NCI-H774 (cell line): ENCODE data around the gene WDR31.
"Not testable (repeated sequence)": the region's sequence is repeated elsewhere in the genome, so short reads cannot be mapped to it uniquely, and the experiment has no call there.

Source experiments
- DNase-seq: peaks from one replicate; lab custom pipeline; 2025; lab: John Stamatoyannopoulos, UW

Gene WDR31

DNA sequence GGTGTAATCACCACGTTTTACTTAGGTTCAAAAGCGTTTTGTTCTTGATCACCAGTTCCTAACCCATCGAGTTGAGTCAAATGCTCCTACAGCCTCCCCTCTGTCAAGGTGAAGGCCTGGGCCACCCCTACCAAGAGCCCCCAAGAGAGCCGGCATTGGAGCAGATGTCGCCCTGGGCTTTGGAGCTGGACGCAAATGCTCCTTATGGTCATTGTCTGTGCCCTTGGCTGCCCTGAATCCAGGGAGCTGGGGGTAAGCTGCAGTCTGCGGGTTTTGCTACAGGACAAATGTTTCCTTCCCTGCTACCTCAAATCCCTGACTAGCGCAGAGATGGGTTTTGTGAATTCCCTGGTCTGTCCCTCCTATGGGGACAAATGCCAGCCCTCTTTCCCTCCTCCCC, 41.8 kb downstream of the WDR31 start:
- DNase-seq: no peak

GRCh38 chr9:113296796-113297558, 43.1 kb downstream of the WDR31 start:
- no peak for DNase-seq

DNA sequence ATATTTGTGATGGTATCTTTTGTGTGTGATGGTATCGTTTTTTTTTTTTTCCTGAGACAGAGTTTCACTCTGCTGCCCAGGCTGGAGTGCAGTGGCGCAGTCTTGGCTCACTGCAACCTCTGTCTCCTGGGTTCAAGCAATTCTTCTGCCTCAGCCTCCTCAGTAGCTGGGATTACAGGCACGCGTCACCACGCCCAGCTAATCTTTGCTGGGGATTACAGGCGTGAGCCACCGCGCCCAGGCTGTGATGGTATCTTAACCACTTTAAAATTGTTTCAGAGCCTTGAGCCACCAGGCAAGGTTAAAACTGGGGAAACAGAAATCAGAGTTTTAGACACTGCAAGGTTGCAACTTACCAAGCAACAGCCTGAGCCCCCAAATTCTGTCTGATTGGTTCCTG, 43.8 kb downstream of the WDR31 start:
- DNase-seq: not testable (repeated sequence)

DNA sequence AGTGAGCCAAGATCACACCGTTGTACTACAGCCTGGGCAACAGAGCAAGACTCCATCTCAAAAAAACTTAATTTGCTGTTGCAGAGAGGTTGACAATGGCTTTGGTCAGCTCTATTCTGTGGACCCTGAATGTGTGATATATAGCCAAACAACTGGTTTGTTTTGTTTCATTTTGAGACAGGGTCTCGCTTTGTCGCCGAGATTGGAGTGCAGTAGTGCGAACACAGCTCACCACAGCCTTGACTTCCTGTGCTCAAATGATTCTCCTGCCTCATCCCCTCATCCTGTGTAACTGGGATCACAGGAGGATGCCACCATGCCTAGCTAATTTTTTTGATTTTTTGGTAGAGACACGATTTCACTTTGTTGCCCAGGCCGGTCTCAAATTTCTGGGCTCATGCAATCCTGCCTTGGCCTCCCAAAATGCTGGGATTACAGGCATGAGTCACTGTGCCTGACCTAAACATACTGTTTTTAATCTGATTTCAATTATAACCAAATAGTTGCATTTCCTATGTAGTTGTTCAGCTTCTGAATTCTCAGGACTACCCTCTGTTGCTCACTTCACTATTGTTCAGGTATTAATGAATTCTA, 46.7 kb downstream of the WDR31 start:
- no peak for DNase-seq

DNA sequence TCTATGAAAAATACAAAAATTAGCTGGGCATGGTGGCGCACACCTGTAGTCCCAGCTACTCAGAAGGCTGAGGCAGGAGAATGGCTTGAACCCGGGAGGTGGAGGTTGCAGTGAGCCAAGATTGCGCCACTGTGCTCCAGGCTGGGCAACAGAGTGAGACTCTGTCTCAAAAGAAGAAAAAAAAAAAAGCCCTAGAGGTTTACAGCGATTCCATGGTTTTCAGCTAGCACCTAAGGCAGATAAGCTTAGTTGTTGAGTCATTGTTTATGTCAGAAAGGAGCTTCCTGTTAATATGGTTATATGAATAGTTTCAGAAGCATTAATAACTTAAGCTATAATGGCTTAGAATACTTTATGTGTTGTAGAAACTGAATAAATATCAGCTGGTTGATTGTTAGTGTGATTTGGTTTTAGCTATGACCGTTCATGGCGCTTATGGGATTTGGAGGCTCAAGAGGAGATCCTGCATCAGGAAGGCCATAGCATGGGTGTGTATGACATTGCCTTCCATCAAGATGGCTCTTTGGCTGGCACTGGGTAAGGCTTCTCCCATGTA, 49.9 kb downstream of the WDR31 start:
- DNase-seq: no peak

- DNase-seq: no peak
Measured at GRCh38 chr9:113289091-113289490, 51.0 kb downstream of the WDR31 start.

DNA sequence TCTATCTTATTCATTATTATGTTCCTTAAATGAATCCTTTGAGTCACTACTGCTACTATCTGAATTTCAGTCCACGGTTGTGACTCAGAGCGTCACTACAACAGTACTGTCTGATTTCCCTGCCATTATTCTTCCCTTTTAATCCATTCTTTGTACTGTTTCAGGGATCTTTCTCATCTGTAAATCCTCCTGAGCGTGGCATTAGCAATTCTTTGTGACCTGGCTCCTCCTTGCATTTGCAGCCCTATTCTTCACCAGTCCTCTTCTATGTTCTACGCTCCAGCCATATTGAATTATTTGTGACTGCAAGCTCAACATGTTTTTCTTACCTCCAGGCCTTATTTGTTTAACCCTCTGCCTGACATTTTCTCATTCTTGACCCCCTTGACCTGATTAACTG, 58.7 kb downstream of the WDR31 start:
- DNase-seq: no peak

GRCh38 chr9:113278840-113279239, 61.2 kb downstream of the WDR31 start:
- DNase-seq: no peak

DNA sequence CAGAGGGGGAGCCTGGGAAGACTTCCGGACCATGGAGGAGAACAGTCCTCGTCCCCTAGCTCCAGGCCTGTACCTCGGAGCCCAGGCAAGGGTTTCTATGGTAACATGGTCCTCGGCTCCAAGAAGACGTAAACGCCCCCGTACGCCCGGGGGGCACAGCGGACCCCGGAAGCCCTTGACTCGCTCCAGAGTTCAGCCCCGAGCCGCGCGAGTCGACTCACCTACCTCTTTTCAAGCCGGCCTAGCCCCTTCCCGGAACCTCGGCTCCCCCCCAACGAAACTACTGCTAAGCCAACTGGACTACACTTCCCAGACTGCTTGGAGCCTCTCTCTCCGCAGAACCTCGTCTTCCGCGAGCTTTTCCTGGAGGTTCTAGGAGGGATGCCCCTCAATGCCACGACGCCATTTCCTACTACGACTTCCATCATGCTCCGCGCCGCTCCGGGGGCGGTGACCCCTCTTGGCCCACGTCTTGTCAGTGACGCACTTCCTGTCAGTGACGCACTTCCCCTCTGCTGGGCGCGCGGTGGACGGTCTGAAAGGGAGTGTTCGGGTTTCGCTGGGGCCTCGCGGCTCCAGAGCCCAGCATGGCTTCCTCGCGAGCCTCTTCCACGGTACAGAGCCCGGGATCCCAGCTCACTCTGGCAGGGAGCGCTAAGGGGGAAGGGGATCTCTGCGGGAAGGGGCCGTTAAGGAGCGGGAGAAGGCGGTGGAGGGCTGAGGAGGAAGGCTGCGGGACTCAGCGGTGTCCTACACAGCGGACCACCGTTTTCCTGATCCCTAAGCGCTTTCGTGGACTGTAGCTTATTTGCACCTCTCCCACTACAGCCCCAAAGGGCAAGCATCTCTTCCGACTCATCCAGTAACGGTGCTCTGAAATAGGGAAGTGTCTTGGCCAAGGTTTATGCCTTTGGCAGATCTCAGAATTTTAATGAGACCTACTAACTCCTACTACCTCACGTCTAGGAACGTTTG, 64.6 kb downstream of the WDR31 start, which contains the start of the genes CDC26 and PRPF4:
Gene CDC26 (minus strand): TSS at position 416 of the 975 bp plus-strand sequence. CDS start 3,065 bp downstream, outside the sequence.
Gene PRPF4 (plus strand): TSS at position 502 of the 975 bp plus-strand sequence. CDS start 86 bp downstream, at position 588.
- peak; percentile 96 for DNase-seq

GRCh38 chr9:113274474-113275156, 65.5 kb downstream of the WDR31 start:
- DNase-seq: peak; percentile 50

DNA sequence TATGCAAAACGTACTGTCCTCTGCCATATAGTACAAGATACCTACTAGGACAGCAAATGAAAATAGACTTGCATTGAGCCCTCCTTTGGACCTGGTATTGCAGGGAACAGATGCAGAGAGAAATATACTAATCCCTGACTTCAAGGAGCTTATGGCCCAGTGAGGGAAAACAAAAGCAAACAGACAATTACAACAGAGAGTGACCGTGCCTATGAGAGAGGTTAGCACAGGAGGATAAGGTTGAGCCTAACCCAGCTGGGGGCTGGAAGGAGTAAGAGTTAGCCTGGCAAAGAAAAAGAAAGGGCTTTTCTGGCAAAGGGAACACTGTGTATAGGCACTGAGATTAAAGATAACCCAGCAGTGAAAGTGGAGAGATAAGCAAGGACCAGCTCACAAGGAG, 70.2 kb downstream of the WDR31 start:
- no peak for DNase-seq

GRCh38 chr9:113269355-113269754, 70.7 kb downstream of the WDR31 start:
- DNase-seq: no peak

- no peak for DNase-seq
Measured at GRCh38 chr9:113267911-113268566, 72.0 kb downstream of the WDR31 start.

GRCh38 chr9:113266174-113266573, 73.9 kb downstream of the WDR31 start:
- DNase-seq: no peak
